IPS-18a (cell line): ENCODE data around the gene ZC3H13.

Experiments
- H3K27ac ChIP-seq: one replicate; pipeline ENCODE4 v1.5.1; 2013; ENCODE audit warnings: low read length
- H3K27me3 ChIP-seq: one replicate; pipeline ENCODE4 v1.6.1; 2013; ENCODE audit warnings: mild to moderate bottlenecking, low read length; ENCODE audit not compliant: control insufficient read depth, insufficient read depth
- H3K36me3 ChIP-seq: one replicate; pipeline ENCODE4 v1.6.1; 2013; ENCODE audit warnings: low read depth, low read length; ENCODE audit not compliant: control insufficient read depth
- H3K4me1 ChIP-seq: one replicate; pipeline ENCODE4 v1.6.1; 2013; ENCODE audit warnings: low read depth, low read length; ENCODE audit not compliant: control insufficient read depth
- H3K4me3 ChIP-seq: one replicate; pipeline ENCODE4 v1.5.1; 2013; ENCODE audit warnings: low read length
- H3K9ac ChIP-seq: one replicate; pipeline ENCODE4 v1.6.1; 2013; ENCODE audit warnings: mild to moderate bottlenecking, low read length, moderate library complexity
- H3K9me3 ChIP-seq: one replicate; pipeline ENCODE4 v1.6.1; 2013; ENCODE audit warnings: low read depth, low read length; ENCODE audit not compliant: control insufficient read depth

ZC3H13 gene

GRCh38 chr13:46087481-46087880, 34.9 kb upstream of the ZC3H13 start:
- Histone ChIP-seq H3K4me1 (no peaks in the 10 kb centered on the region), H3K9ac (no peak overlapping the region), H3K27ac (no peak overlapping the region), H3K27me3 (no peaks in the 10 kb centered on the region), H3K36me3 (no peaks in the 10 kb centered on the region), H3K4me3 (no peak overlapping the region), H3K9me3 (no peaks in the 10 kb centered on the region)

- Histone ChIP-seq H3K4me3 (no peak overlapping the region), H3K4me1 (no peaks in the 10 kb centered on the region), H3K27ac (no peak overlapping the region), H3K36me3 (no peaks in the 10 kb centered on the region), H3K9me3 (no peaks in the 10 kb centered on the region), H3K27me3 (no peaks in the 10 kb centered on the region), H3K9ac (no peak overlapping the region)
Measured at GRCh38 chr13:46086985-46087384, 34.4 kb upstream of the ZC3H13 start.

GRCh38 chr13:46086421-46086922, 33.9 kb upstream of the ZC3H13 start:
- H3K36me3 ChIP-seq: no peaks in the 10 kb centered on the region
- H3K9ac ChIP-seq: no peak overlapping the region

GRCh38 chr13:46085737-46086136, 33.2 kb upstream of the ZC3H13 start:
- Histone ChIP-seq H3K4me3 (no peak overlapping the region), H3K9me3 (no peaks in the 10 kb centered on the region), H3K36me3 (no peaks in the 10 kb centered on the region), H3K4me1 (no peaks in the 10 kb centered on the region), H3K27me3 (no peaks in the 10 kb centered on the region), H3K27ac (no peak overlapping the region), H3K9ac (no peak overlapping the region)

More at GRCh38 chr13:46086421-46086922, 33.9 kb upstream of the ZC3H13 start:
- no peaks in the 10 kb centered on the region for H3K27me3 ChIP-seq
- no peaks in the 10 kb centered on the region for H3K4me1 ChIP-seq
- H3K27ac ChIP-seq: no peak overlapping the region
- no peaks in the 10 kb centered on the region for H3K9me3 ChIP-seq
- no peak overlapping the region for H3K4me3 ChIP-seq

- Histone ChIP-seq H3K27me3 (no peaks in the 10 kb centered on the region), H3K4me1 (no peaks in the 10 kb centered on the region), H3K4me3 (no peak overlapping the region), H3K9me3 (no peaks in the 10 kb centered on the region), H3K27ac (no peak overlapping the region), H3K9ac (no peak overlapping the region), H3K36me3 (no peaks in the 10 kb centered on the region)
Measured at GRCh38 chr13:46082324-46082723, 29.8 kb upstream of the ZC3H13 start.

GRCh38 chr13:46079770-46080169, 27.2 kb upstream of the ZC3H13 start:
- Histone ChIP-seq H3K36me3 (no peaks in the 10 kb centered on the region), H3K9me3 (no peaks in the 10 kb centered on the region), H3K4me3 (no peak overlapping the region), H3K27me3 (no peaks in the 10 kb centered on the region), H3K27ac (no peak overlapping the region), H3K4me1 (no peaks in the 10 kb centered on the region), H3K9ac (no peak overlapping the region)

GRCh38 chr13:46077265-46077664, 24.7 kb upstream of the ZC3H13 start:
- H3K4me3 ChIP-seq: no peak overlapping the region
- H3K27me3 ChIP-seq: no peaks in the 10 kb centered on the region
- H3K4me1 ChIP-seq: no peaks in the 10 kb centered on the region
- H3K9ac ChIP-seq: no peak overlapping the region
- H3K36me3 ChIP-seq: no peaks in the 10 kb centered on the region
- no peaks in the 10 kb centered on the region for H3K9me3 ChIP-seq
- H3K27ac ChIP-seq: no peak overlapping the region

GRCh38 chr13:46076827-46077226, 24.3 kb upstream of the ZC3H13 start:
- no peak overlapping the region for H3K4me3 ChIP-seq
- H3K9me3 ChIP-seq: no peaks in the 10 kb centered on the region
- no peaks in the 10 kb centered on the region for H3K27me3 ChIP-seq
- no peak overlapping the region for H3K27ac ChIP-seq
- H3K4me1 ChIP-seq: no peaks in the 10 kb centered on the region
- no peaks in the 10 kb centered on the region for H3K36me3 ChIP-seq
- no peak overlapping the region for H3K9ac ChIP-seq

GRCh38 chr13:46075811-46076210, 23.3 kb upstream of the ZC3H13 start:
- Histone ChIP-seq H3K27me3 (no peaks in the 10 kb centered on the region), H3K9me3 (no peaks in the 10 kb centered on the region), H3K4me3 (no peak overlapping the region), H3K36me3 (no peaks in the 10 kb centered on the region), H3K9ac (no peak overlapping the region), H3K27ac (no peak overlapping the region), H3K4me1 (no peaks in the 10 kb centered on the region)

GRCh38 chr13:46071590-46072249, 19.2 kb upstream of the ZC3H13 start:
- no peaks in the 10 kb centered on the region for H3K27me3 ChIP-seq
- H3K4me3 ChIP-seq: no peak overlapping the region
- H3K9me3 ChIP-seq: no peaks in the 10 kb centered on the region
- H3K4me1 ChIP-seq: no peaks in the 10 kb centered on the region
- no peak overlapping the region for H3K27ac ChIP-seq
- H3K36me3 ChIP-seq: no peaks in the 10 kb centered on the region
- H3K9ac ChIP-seq: no peak overlapping the region

- Histone ChIP-seq H3K9ac (no peak overlapping the region), H3K27ac (no peak overlapping the region), H3K9me3 (no peaks in the 10 kb centered on the region), H3K4me3 (no peak overlapping the region), H3K36me3 (no peaks in the 10 kb centered on the region), H3K4me1 (no peaks in the 10 kb centered on the region), H3K27me3 (no peaks in the 10 kb centered on the region)
Measured at GRCh38 chr13:46063292-46063691, 10.7 kb upstream of the ZC3H13 start.

GRCh38 chr13:46062185-46062584, 9.6 kb upstream of the ZC3H13 start:
- Histone ChIP-seq H3K9ac (no peak overlapping the region), H3K4me3 (no peak overlapping the region), H3K9me3 (no peaks in the 10 kb centered on the region), H3K27ac (no peak overlapping the region), H3K4me1 (no peaks in the 10 kb centered on the region), H3K36me3 (no peaks in the 10 kb centered on the region), H3K27me3 (no peaks in the 10 kb centered on the region)
